NCI-H146 (cell line): ENCODE results near the gene TRAF3.

Experiments used
- DNase-seq: peaks from one replicate; lab custom pipeline; 2025; lab: John Stamatoyannopoulos, UW

The TRAF3 gene

DNA sequence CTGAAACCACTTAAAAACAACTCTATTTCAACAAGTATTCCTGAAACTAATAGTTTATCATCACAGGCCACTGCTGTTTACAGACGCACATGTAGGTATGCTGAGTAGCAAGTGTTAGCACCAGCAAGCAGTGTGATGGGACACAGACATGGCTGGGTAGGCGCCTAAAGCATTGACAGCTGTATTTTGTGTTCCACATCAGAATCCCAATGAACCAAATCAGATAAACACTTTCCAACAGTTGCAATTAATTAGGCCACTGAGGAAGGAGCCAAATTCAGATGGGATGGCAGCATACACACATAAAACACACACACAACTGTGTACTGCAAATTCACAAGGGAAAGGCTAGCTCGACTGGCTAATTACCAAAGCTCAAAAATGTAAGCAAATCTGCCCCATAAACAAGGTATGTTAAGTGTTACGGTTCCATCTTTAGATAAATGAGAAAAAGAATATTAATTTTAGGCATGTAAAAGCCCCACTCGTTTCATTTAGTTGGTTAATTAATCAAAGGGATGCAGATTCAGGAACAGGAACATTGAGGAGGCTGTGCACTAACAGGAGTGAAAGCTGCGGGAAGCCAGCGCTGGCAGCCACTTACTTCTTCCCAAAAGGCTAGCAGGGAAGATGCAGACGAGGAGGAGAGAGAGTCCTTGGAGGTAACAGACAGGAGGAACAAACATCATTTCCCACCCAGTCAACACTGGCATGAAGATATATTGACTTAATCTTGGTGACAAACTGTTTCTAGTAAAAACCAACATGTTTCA lies 178.6 kb downstream of the TRAF3 start:
- DNase-seq: no peak

GRCh38 chr14:102957222-102957621 lies 180.0 kb downstream of the TRAF3 start:
- no peak for DNase-seq

GRCh38 chr14:102958461-102958860 lies 181.2 kb downstream of the TRAF3 start:
- no peak for DNase-seq
